Smooth muscle cell (in vitro differentiated cells): ENCODE measurements around the gene S100A16. TPM values are rescaled to one million over a fixed set of nuclear protein-coding genes. Genes with fewer than 3 reads are reported as not detected.

Experiments
- DNase-seq: peaks from one replicate; lab custom pipeline; 2025; ENCODE audit not compliant: unreplicated experiment; lab: John Stamatoyannopoulos, UW
- H2AFZ ChIP-seq: fragments of 200-600 bp; sonication (generic); 2 replicates; pipeline ENCODE4 v1.6.0; 2016; ENCODE audit warnings: antibody characterized with exemption, low read depth, mild to moderate bottlenecking
- H3F3A ChIP-seq: fragments of 200-600 bp; sonication (generic); 2 replicates; pipeline ENCODE4 v1.6.0; 2017; ENCODE audit warnings: antibody characterized with exemption, low read depth
- H3K27ac ChIP-seq: fragments of 200-600 bp; sonication (generic); 2 replicates; pipeline ENCODE4 v1.5.1; 2016; ENCODE audit warnings: low read depth, mild to moderate bottlenecking
- H3K27me3 ChIP-seq: fragments of 200-600 bp; sonication (generic); 2 replicates; pipeline ENCODE4 v1.6.1; 2016; ENCODE audit warnings: low read depth, mild to moderate bottlenecking
- H3K36me3 ChIP-seq: fragments of 200-600 bp; sonication (generic); 2 replicates; pipeline ENCODE4 v1.5.1; 2016; ENCODE audit warnings: low read depth
- H3K4me1 ChIP-seq: fragments of 200-600 bp; sonication (generic); 2 replicates; pipeline ENCODE4 v1.5.1; 2016; ENCODE audit warnings: low read depth
- H3K4me2 ChIP-seq: fragments of 200-600 bp; sonication (generic); 2 replicates; pipeline ENCODE4 v1.6.0; 2016; ENCODE audit warnings: mild to moderate bottlenecking
- H3K4me3 ChIP-seq: fragments of 200-600 bp; sonication (generic); 2 replicates; pipeline ENCODE4 v1.5.1; 2016; ENCODE audit warnings: mild to moderate bottlenecking
- H3K79me2 ChIP-seq: fragments of 200-600 bp; sonication (generic); 2 replicates; pipeline ENCODE4 v1.6.0; 2016; ENCODE audit warnings: low read depth, mild to moderate bottlenecking
- H3K9ac ChIP-seq: fragments of 200-600 bp; sonication (generic); 2 replicates; pipeline ENCODE4 v1.6.0; 2016; ENCODE audit warnings: low read depth
- H3K9me3 ChIP-seq: fragments of 200-600 bp; sonication (generic); replicated peaks from 2 replicates; pipeline ENCODE4 v1.5.1; 2016; ENCODE audit warnings: low read depth
- H4K20me1 ChIP-seq: fragments of 200-600 bp; sonication (generic); 2 replicates; pipeline ENCODE4 v1.6.0; 2016; ENCODE audit warnings: low read depth
- CTCF ChIP-seq: fragments of 200-600 bp; sonication (generic); IDR thresholded peaks from 2 replicates; pipeline ENCODE4 v1.5.1; 2017; ENCODE audit warnings: borderline replicate concordance, mild to moderate bottlenecking, antibody characterized with exemption; ENCODE audit not compliant: insufficient read depth, poor library complexity, severe bottlenecking
- WGBS: methylation state at CpG from one replicate; pipeline ENCODE4 v1.1.7; 2016; ENCODE audit warnings: low lambda C conversion rate; 5-methylcytosine and 5-hydroxymethylcytosine counted together
- polyA plus RNA-seq: library from polyadenylated mRNA; unstranded; fragments of >200 nt; fragmentation: Nextera tagmentation; extraction: Ambion mirVana; gene quantifications from 2 replicates; pipeline ENCODE4 v1.2.1, GENCODE V29; 2016
- total RNA-seq: library from RNA; depleted of rRNA; stranded (reverse); fragments of >200 nt; gene quantifications from 2 replicates; pipeline ENCODE4 v1.2.3, GENCODE V29; 2014

The S100A16 gene
- total and polyA plus RNA-seq, 2 experiments from 2014 or later, result 238 to 302 TPM

- no peak for DNase-seq
- TF ChIP-seq CTCF, result no peak
- peak overlapping the region; percentile 80 for H3K27ac ChIP-seq
- peaks cover 4% of the 10 kb centered on the region for H3K4me1 ChIP-seq
- no peaks in the 10 kb centered on the region for H3K27me3 ChIP-seq
- no peaks in the 10 kb centered on the region for H3K9me3 ChIP-seq
- no peaks in the 10 kb centered on the region for H3F3A ChIP-seq
- H4K20me1 ChIP-seq, result no peaks in the 10 kb centered on the region
- H3K36me3 ChIP-seq, result no peaks in the 10 kb centered on the region
- WGBS, result 74% methylated on average over 3 of the region's 3 CpGs
- H3K9ac ChIP-seq, result peak overlapping the region; percentile 30
- H3K4me2 ChIP-seq, result peak overlapping the region; percentile 40
- no peak overlapping the region for H2AFZ ChIP-seq
- no peaks in the 10 kb centered on the region for H3K79me2 ChIP-seq
- no peak overlapping the region for H3K4me3 ChIP-seq
Measured at GRCh38 chr1:153573351-153573750, 39.6 kb downstream of the S100A16 start.

- Histone ChIP-seq H3K4me3 (no peak overlapping the region), H3K4me2 (peak overlapping the region; percentile 40), H3K27ac (peak overlapping the region; percentile 80), H2AFZ (no peak overlapping the region), H3K36me3 (no peaks in the 10 kb centered on the region), H3K9me3 (no peaks in the 10 kb centered on the region), H3K79me2 (no peaks in the 10 kb centered on the region), H3K4me1 (peaks cover 8% of the 10 kb centered on the region), H3F3A (no peaks in the 10 kb centered on the region), H4K20me1 (no peaks in the 10 kb centered on the region), H3K27me3 (no peaks in the 10 kb centered on the region), H3K9ac (no peak overlapping the region)
- DNase-seq, result peak; percentile 9
- peak; percentile 61 for TF ChIP-seq CTCF
- WGBS, result 28% methylated on average over 3 of the region's 3 CpGs
Measured at GRCh38 chr1:153572569-153573015, 40.3 kb downstream of the S100A16 start.

- H3K4me2 ChIP-seq, result no peak overlapping the region
Measured at GRCh38 chr1:153571706-153572105, 41.2 kb downstream of the S100A16 start.

More at GRCh38 chr1:153571706-153572105, 41.2 kb downstream of the S100A16 start:
- Histone ChIP-seq H2AFZ (no peak overlapping the region), H3K27me3 (no peaks in the 10 kb centered on the region), H3K4me3 (no peak overlapping the region), H3F3A (peaks cover 5% of the 10 kb centered on the region), H3K27ac (no peak overlapping the region), H3K36me3 (no peaks in the 10 kb centered on the region), H3K79me2 (no peaks in the 10 kb centered on the region), H4K20me1 (no peaks in the 10 kb centered on the region), H3K4me1 (peaks cover 17% of the 10 kb centered on the region), H3K9ac (no peak overlapping the region), H3K9me3 (no peaks in the 10 kb centered on the region)
- WGBS, result 76% methylated on average over 7 of the region's 7 CpGs
- TF ChIP-seq CTCF, result no peak
- DNase-seq, result no peak
